Caco-2 (cell line): Measurements from ENCODE around the gene IQSEC1. TPM values are rescaled to one million over a fixed set of nuclear protein-coding genes. Genes with fewer than 3 reads are reported as not detected.

Experiments
- BruUV-seq: library from RNA; stranded (reverse); fragments of 400-500 nt; replicated peaks from 2 replicates; lab custom pipeline; 2021; lab: Mats Ljungman, UMichigan
- CTCF ChIA-PET: fragments of 300-600 bp; sonication (Branson Sonifier 250); formaldehyde crosslinking; loops from one replicate; lab custom pipeline; 2022; ENCODE audit warnings: antibody characterized with exemption; lab: Charles Lee
- POLR2A ChIA-PET: fragments of 300-600 bp; sonication (Branson Sonifier 250); formaldehyde crosslinking; loops from one replicate; lab custom pipeline; 2022; ENCODE audit warnings: antibody characterized with exemption; lab: Charles Lee
- DNase-seq, 2 experiments: peaks; one replicate each; pipeline versions ENCODE4 v3.0.0 to v3.0.0-alpha.2; 2020 to 2022
- H3K27me3 ChIP-seq: replicated peaks from 2 replicates; pipeline ENCODE4 v1.6.0; 2011; ENCODE audit warnings: low read length; ENCODE audit not compliant: control insufficient read depth, insufficient read depth
- H3K36me3 ChIP-seq: 2 replicates; pipeline ENCODE4 v1.5.1; 2011; ENCODE audit warnings: low read length; ENCODE audit not compliant: control insufficient read depth, insufficient read depth
- H3K4me1 ChIP-seq: fragments of 250-450 bp; sonication (Bioruptor Pico); 2 replicates; pipeline ENCODE4 v1.5.1; 2020; ENCODE audit warnings: mild to moderate bottlenecking
- H3K4me3 ChIP-seq: 2 replicates; pipeline ENCODE4 v1.5.1; 2011; ENCODE audit warnings: low read depth, mild to moderate bottlenecking, control low read depth, low read length
- H3K9me3 ChIP-seq: fragments of 250-450 bp; sonication (Bioruptor Pico); 2 replicates; pipeline ENCODE4 v1.5.1; 2020; ENCODE audit warnings: mild to moderate bottlenecking, moderate library complexity
- H3K27ac Mint-ChIP-seq: one replicate; pipeline ENCODE4 v1.8.0; 2022; ENCODE audit warnings: mixed read lengths; ENCODE audit not compliant: unreplicated experiment
- H3K27me3 Mint-ChIP-seq: one replicate; pipeline ENCODE4 v1.8.0; 2022; ENCODE audit warnings: mixed read lengths; ENCODE audit not compliant: insufficient read depth, unreplicated experiment
- H3K36me3 Mint-ChIP-seq: one replicate; pipeline ENCODE4 v1.8.0; 2022; ENCODE audit warnings: mild to moderate bottlenecking, mixed read lengths; ENCODE audit not compliant: insufficient read depth, unreplicated experiment
- H3K4me1 Mint-ChIP-seq: one replicate; pipeline ENCODE4 v1.8.0; 2022; ENCODE audit warnings: low read depth, mixed read lengths; ENCODE audit not compliant: unreplicated experiment
- H3K4me3 Mint-ChIP-seq: one replicate; pipeline ENCODE4 v1.8.0; 2022; ENCODE audit warnings: mild to moderate bottlenecking, moderate library complexity, mixed read lengths; ENCODE audit not compliant: unreplicated experiment
- H3K9me3 Mint-ChIP-seq: one replicate; pipeline ENCODE4 v1.8.0; 2022; ENCODE audit warnings: mixed read lengths; ENCODE audit not compliant: unreplicated experiment
- CTCF ChIP-seq, 2 experiments: fragments of 200-600 bp in 1 of 2; IDR thresholded peaks; 1 replicate in 1 of 2; 2 replicates in 1 of 2; pipeline versions ENCODE4 v1.5.1 to v1.8.0; 2011 to 2022; ENCODE audit warnings: antibody characterized with exemption in 1 of 2, control low read depth in 1 of 2, inconsistent platforms in 1 of 2, low read depth in 1 of 2, low read length in 1 of 2, mild to moderate bottlenecking in 1 of 2, moderate library complexity in 1 of 2; ENCODE audit not compliant: insufficient read depth in 1 of 2, severe bottlenecking in 1 of 2, unreplicated experiment in 1 of 2
- intact Hi-C: fragments of 100-400 bp; cut with micrococcal nuclease; formaldehyde crosslinking; loops from one replicate; pipeline ENCODE4 v1.10.0; 2022; ENCODE audit not compliant: unreplicated experiment
- total RNA-seq: library from RNA; stranded (reverse); gene quantifications from 2 replicates; pipeline ENCODE4 v1.2.3, GENCODE V29; 2022

IQSEC1 gene
- total RNA-seq, 1 experiment from 2014 or later: 40.0 TPM

- no peak for TF ChIP-seq CTCF (IDR thresholded peaks at IDR 0.05; ENCODE audit: insufficient read depth in 1 of 2, low read depth in 1 of 2, low read length in 1 of 2, severe bottlenecking in 1 of 2, unreplicated experiment in 1 of 2)
- H3K27me3 Mint-ChIP-seq: peaks cover 6% of the 10 kb centered on the region
- no peaks in the 10 kb centered on the region for H3K27me3 ChIP-seq
- no TSS peak for BruUV-seq
- intact Hi-C loops: no loop called here
- no peak overlapping the region for H3K4me3 Mint-ChIP-seq
- no peaks in the 10 kb centered on the region for H3K4me1 Mint-ChIP-seq
- ChIA-PET POLR2A (no interaction called here), CTCF (no interaction called here)
- DNase-seq: no peak
- no peaks in the 10 kb centered on the region for H3K4me1 ChIP-seq
- no peaks in the 10 kb centered on the region for H3K36me3 Mint-ChIP-seq
- no peaks in the 10 kb centered on the region for H3K36me3 ChIP-seq
- H3K9me3 Mint-ChIP-seq: no peaks in the 10 kb centered on the region
- no peak overlapping the region for H3K27ac Mint-ChIP-seq
- no peak overlapping the region for H3K4me3 ChIP-seq
- H3K9me3 ChIP-seq: no peaks in the 10 kb centered on the region
Measured at GRCh38 chr3:13020159-13020750, 53.0 kb downstream of the IQSEC1 start.

DNA sequence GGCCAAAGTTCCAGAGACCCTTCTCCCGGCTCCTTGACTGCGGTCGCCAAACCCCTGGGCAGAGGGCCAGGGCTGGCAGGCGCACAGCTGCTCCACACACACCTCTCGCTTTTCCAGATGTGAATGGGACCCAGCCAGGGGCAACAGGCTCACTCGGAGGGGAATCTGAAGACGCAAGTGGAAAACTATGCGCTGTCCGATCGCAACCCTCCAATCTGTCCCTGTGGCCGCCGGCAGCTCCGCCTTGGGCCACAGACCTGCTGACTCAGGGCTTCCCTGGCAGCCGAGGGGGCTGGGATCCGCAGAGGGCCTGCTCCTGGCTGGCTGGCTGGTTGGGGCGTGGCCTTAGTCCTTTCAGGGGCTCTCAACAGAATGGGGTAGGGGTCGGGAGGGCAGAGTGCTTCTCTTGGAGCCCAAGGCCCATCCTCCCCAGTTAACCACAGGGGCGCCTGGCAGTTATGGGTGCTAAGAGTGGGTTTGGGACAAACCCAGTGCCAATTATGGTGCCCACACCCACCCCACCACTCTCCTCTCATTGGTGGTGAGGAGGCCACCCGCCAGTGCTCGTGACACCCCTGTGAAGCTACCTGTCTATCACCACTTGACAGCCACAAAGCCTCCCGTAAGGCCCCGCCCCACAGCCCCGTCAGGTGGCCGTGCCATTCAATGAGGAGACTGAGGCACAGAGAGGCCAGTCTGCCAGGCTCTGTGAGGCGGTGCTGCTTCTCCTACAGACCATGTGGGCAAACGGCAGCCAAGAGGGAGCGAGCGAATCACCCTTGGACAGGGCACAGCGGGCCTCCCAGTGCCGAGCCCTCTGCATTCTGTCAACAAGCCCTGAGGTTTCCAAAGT, 53.8 kb downstream of the IQSEC1 start:
- Histone ChIP-seq H3K4me3 (no peak overlapping the region), H3K27me3 (no peaks in the 10 kb centered on the region), H3K9me3 (no peaks in the 10 kb centered on the region), H3K4me1 (no peaks in the 10 kb centered on the region), H3K36me3 (no peaks in the 10 kb centered on the region)
- CTCF ChIA-PET: no interaction called here
- POLR2A ChIA-PET: no interaction called here
- no peak overlapping the region for H3K27ac Mint-ChIP-seq
- no peak for DNase-seq
- no peaks in the 10 kb centered on the region for H3K9me3 Mint-ChIP-seq
- no peaks in the 10 kb centered on the region for H3K4me1 Mint-ChIP-seq
- intact Hi-C loops: no loop called here
- H3K4me3 Mint-ChIP-seq: no peak overlapping the region
- no TSS peak for BruUV-seq
- no peak for TF ChIP-seq CTCF (IDR thresholded peaks at IDR 0.05; ENCODE audit: insufficient read depth in 1 of 2, low read depth in 1 of 2, low read length in 1 of 2, severe bottlenecking in 1 of 2, unreplicated experiment in 1 of 2)
- peaks cover 4% of the 10 kb centered on the region for H3K27me3 Mint-ChIP-seq
- H3K36me3 Mint-ChIP-seq: no peaks in the 10 kb centered on the region

GRCh38 chr3:13018561-13019242, 54.5 kb downstream of the IQSEC1 start:
- H3K4me1 ChIP-seq: no peaks in the 10 kb centered on the region
- Mint-ChIP-seq H3K9me3 (no peaks in the 10 kb centered on the region), H3K36me3 (no peaks in the 10 kb centered on the region), H3K27ac (no peak overlapping the region), H3K27me3 (peaks cover 3% of the 10 kb centered on the region), H3K4me3 (no peak overlapping the region), H3K4me1 (no peaks in the 10 kb centered on the region)
- H3K27me3 ChIP-seq: no peaks in the 10 kb centered on the region
- BruUV-seq: no TSS peak
- POLR2A ChIA-PET: no interaction called here
- intact Hi-C loops: no loop called here
- no peak for TF ChIP-seq CTCF (IDR thresholded peaks at IDR 0.05; ENCODE audit: insufficient read depth in 1 of 2, low read depth in 1 of 2, low read length in 1 of 2, severe bottlenecking in 1 of 2, unreplicated experiment in 1 of 2)
- H3K9me3 ChIP-seq: no peaks in the 10 kb centered on the region
- H3K4me3 ChIP-seq: no peak overlapping the region
- no peaks in the 10 kb centered on the region for H3K36me3 ChIP-seq
- no peak for DNase-seq
- CTCF ChIA-PET: no interaction called here
